Activated naive CD4-positive, alpha-beta T cell treated with anti-CD3 and anti-CD28 coated beads, Interleukin-2, amount 10 ng/mL, durations not matched to agents 7 days and 5 days (primary cell): ENCODE measurements around the gene CYB561D1.
"Not testable (repeated sequence)": the region's sequence is repeated elsewhere in the genome, so short reads cannot be mapped to it uniquely, and the experiment has no call there.

Source experiments
- CTCF ChIA-PET: fragments of 350-600 bp; sonication (Branson Sonifier 250); formaldehyde crosslinking; loops from one replicate; lab custom pipeline; 2021; ENCODE audit warnings: antibody characterized with exemption; lab: Charles Lee
- DNase-seq: peaks from one replicate; pipeline ENCODE4 v3.0.0-alpha.2; 2020
- H3K27ac Mint-ChIP-seq: one replicate; pipeline ENCODE4 v1.8.0; 2021; ENCODE audit warnings: mild to moderate bottlenecking, moderate library complexity, mixed read lengths
- H3K27me3 Mint-ChIP-seq: one replicate; pipeline ENCODE4 v1.8.0; 2021; ENCODE audit warnings: mild to moderate bottlenecking, mixed read lengths
- H3K36me3 Mint-ChIP-seq: one replicate; pipeline ENCODE4 v1.8.0; 2021; ENCODE audit warnings: mixed read lengths
- H3K4me1 Mint-ChIP-seq: one replicate; pipeline ENCODE4 v1.8.0; 2021; ENCODE audit warnings: mixed read lengths
- H3K4me3 Mint-ChIP-seq: one replicate; pipeline ENCODE4 v1.8.0; 2021; ENCODE audit warnings: mild to moderate bottlenecking, moderate library complexity, mixed read lengths
- H3K9me3 Mint-ChIP-seq: one replicate; pipeline ENCODE4 v1.8.0; 2021; ENCODE audit warnings: mixed read lengths

CYB561D1 gene

GRCh38 chr1:109493805-109494539, at the start of gene CYB561D1:
TSS of gene CYB561D1 (plus strand) at chr1:109494094. CDS start at chr1:109494140, 46 bp downstream.
- Mint-ChIP-seq H3K4me3 (peak within 1 kb of the TSS; percentile 97), H3K27me3 (no peaks in the 10 kb centered on the region), H3K9me3 (no peaks in the 10 kb centered on the region), H3K4me1 (peaks cover 59% of the 10 kb centered on the region), H3K36me3 (peaks cover 43% of the 10 kb centered on the region), H3K27ac (peak within 1 kb of the TSS; percentile 84)
- CTCF ChIA-PET = interaction anchor here (1.2 to 37.4 kb wide), 9 partner anchors 10 to 123 kb away, joined by 3 to 1080 read pairs (median 7); partner anchors contain the start of genes AMIGO1, ATXN7L2 and GPR61
- peak; percentile 92 for DNase-seq

GRCh38 chr1:109444346-109444745, 49.5 kb upstream of the CYB561D1 start:
- no peak overlapping the region for H3K4me3 Mint-ChIP-seq
- no peaks in the 10 kb centered on the region for H3K4me1 Mint-ChIP-seq
- DNase-seq = no peak
- H3K27me3 Mint-ChIP-seq = peaks cover 28% of the 10 kb centered on the region
- no peak overlapping the region for H3K27ac Mint-ChIP-seq
- CTCF ChIA-PET = no interaction called here
- no peaks in the 10 kb centered on the region for H3K36me3 Mint-ChIP-seq
- no peaks in the 10 kb centered on the region for H3K9me3 Mint-ChIP-seq

- H3K27ac Mint-ChIP-seq, H3K4me3 Mint-ChIP-seq, H3K4me1 Mint-ChIP-seq, H3K9me3 Mint-ChIP-seq, CTCF ChIA-PET, DNase-seq, H3K36me3 Mint-ChIP-seq: not testable (repeated sequence)
- peaks cover 38% of the 10 kb centered on the region for H3K27me3 Mint-ChIP-seq
These were observed 47.8 kb upstream of the CYB561D1 start for GRCh38 chr1:109445949-109446695.

- Mint-ChIP-seq H3K27ac (peak overlapping the region; percentile 16), H3K36me3 (no peaks in the 10 kb centered on the region), H3K27me3 (peaks cover 43% of the 10 kb centered on the region), H3K9me3 (no peaks in the 10 kb centered on the region), H3K4me3 (no peak overlapping the region), H3K4me1 (no peaks in the 10 kb centered on the region)
- CTCF ChIA-PET = interaction anchor here (0.9 to 1.0 kb wide), 2 partner anchors 33 to 41 kb away, joined by 3 read pairs; no protein-coding TSS in a partner anchor
- no peak for DNase-seq
These were observed 46.4 kb upstream of the CYB561D1 start for GRCh38 chr1:109447524-109447923.

DNA sequence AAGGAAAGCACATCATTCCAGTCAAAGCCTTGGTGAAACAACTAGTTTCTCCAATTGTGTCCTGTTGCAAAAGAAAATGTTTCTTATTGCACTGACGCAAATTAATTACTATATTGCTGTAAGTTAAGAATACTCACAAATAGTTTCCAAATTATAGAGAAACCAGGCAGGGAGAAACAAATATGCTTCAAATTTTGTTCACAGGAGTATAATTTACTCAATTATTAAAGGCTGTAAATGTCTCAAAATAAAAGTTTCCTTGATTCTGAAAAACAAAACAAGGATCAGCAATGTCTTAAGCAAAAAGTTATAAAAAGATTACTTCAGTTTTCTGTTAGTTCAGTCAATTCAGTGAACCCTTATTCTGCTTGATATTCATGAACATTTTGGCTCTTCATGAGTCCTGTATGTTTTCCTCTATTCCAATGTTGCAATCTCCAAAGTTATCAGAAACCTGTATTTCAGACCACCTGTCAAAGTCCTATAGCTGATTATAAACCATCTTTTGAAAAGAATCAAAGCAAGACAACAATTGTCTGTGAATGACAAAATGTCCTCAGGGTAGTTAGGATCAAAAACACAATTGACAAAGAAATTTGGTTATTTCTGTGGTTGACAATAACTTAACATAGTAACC, 39.3 kb upstream of the CYB561D1 start:
- no peaks in the 10 kb centered on the region for H3K4me1 Mint-ChIP-seq
- peaks cover 42% of the 10 kb centered on the region for H3K27me3 Mint-ChIP-seq
- peaks cover 19% of the 10 kb centered on the region for H3K9me3 Mint-ChIP-seq

DNA sequence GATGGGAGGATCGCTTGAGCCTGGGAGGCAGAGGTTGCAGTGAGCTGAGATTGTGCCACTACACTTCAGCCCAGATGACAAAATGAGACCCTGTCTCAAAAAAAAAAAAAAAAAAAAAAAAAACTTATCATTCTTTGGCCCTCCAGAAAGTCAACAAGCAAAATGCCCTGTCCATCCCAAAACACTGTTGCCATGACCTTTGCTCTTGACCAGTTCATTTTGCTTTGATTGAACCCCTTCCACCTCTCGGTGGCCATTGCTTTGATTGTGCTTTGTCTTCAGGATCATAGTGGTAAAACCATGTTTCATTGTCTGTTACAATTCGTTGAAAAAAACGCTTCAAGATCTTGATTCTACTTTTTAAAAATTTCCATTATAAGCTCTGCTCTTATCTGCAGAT, 36.1 kb upstream of the CYB561D1 start:
- H3K27ac Mint-ChIP-seq = no peak overlapping the region
- peaks cover 19% of the 10 kb centered on the region for H3K9me3 Mint-ChIP-seq
- H3K27me3 Mint-ChIP-seq = peaks cover 54% of the 10 kb centered on the region
- DNase-seq = no peak
- no peak overlapping the region for H3K4me3 Mint-ChIP-seq
- no peaks in the 10 kb centered on the region for H3K4me1 Mint-ChIP-seq
- peaks cover 2% of the 10 kb centered on the region for H3K36me3 Mint-ChIP-seq
- CTCF ChIA-PET = interaction anchor here (1.2 kb wide), 1 partner anchor 75 kb away, joined by 3 read pairs; no protein-coding TSS in a partner anchor

More for the DNA sequence above, 39.3 kb upstream of the CYB561D1 start:
- H3K27ac Mint-ChIP-seq = no peak overlapping the region
- DNase-seq = no peak
- CTCF ChIA-PET = no interaction called here
- H3K36me3 Mint-ChIP-seq = peaks cover 2% of the 10 kb centered on the region
- H3K4me3 Mint-ChIP-seq = no peak overlapping the region

GRCh38 chr1:109466125-109466451, 27.8 kb upstream of the CYB561D1 start:
- no peaks in the 10 kb centered on the region for H3K36me3 Mint-ChIP-seq
- peaks cover 11% of the 10 kb centered on the region for H3K4me1 Mint-ChIP-seq
- peaks cover 96% of the 10 kb centered on the region for H3K27me3 Mint-ChIP-seq
- peak overlapping the region; percentile 58 for H3K4me3 Mint-ChIP-seq
- CTCF ChIA-PET = no interaction called here
- no peaks in the 10 kb centered on the region for H3K9me3 Mint-ChIP-seq
- DNase-seq = no peak
- no peak overlapping the region for H3K27ac Mint-ChIP-seq

DNA sequence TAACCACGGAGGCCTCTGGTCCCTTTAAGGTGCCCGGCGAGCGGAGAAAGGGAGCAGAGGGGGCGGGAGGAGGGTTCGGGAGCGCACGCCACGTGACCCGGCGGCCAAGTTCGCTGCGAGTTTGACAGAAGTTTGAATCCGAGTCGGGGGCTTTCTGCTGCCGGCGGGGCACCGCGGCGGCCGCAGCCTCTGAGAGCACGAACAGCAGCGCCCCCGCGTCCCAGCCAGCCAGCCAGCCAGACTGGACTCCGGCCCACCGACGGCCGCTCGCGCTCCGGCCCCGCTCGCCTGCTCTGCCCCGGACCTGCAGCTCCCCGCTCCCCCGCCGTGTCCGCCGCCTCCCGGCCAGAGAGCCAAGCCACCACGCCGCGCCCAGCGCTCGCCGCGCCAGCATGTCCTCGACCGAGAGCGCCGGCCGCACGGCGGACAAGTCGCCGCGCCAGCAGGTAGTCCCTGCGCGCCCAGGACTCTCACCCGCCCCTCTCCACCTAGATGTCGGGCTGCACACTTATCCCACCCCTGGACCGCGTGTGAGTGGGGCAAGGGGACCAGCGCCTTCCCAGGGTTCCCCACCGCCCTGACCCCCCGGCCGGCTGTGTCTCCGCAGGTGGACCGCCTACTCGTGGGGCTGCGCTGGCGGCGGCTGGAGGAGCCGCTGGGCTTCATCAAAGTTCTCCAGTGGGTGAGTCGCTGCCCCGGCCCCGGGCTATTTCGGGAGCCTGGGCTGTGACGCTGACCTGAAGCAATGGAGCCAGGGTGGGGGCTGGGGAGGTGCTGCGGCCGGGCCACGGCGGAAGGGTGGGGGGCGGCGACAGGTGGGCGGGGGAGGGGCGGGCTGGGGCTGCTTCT, 27.2 kb upstream of the CYB561D1 start, which contains the start of gene SYPL2:
Gene SYPL2 (plus strand): TSS at position 95 of the 849 bp plus-strand sequence. CDS start 298 bp downstream, at position 393.
- peaks cover 95% of the 10 kb centered on the region for H3K27me3 Mint-ChIP-seq
- peak within 1 kb of the TSS; percentile 58 for H3K4me3 Mint-ChIP-seq
- peak; percentile 43 for DNase-seq
- peaks cover 11% of the 10 kb centered on the region for H3K4me1 Mint-ChIP-seq
- no peaks in the 10 kb centered on the region for H3K9me3 Mint-ChIP-seq
- H3K36me3 Mint-ChIP-seq = no peaks in the 10 kb centered on the region
- H3K27ac Mint-ChIP-seq = no peak within 1 kb of the TSS
- CTCF ChIA-PET = no interaction called here

- H3K27me3 Mint-ChIP-seq = peaks cover 98% of the 10 kb centered on the region
- no peaks in the 10 kb centered on the region for H3K9me3 Mint-ChIP-seq
- CTCF ChIA-PET = no interaction called here
- no peak for DNase-seq
- H3K4me1 Mint-ChIP-seq = peaks cover 11% of the 10 kb centered on the region
- H3K4me3 Mint-ChIP-seq = no peak overlapping the region
- H3K27ac Mint-ChIP-seq = no peak overlapping the region
- H3K36me3 Mint-ChIP-seq = no peaks in the 10 kb centered on the region
These were observed 26.6 kb upstream of the CYB561D1 start for GRCh38 chr1:109467301-109467777.

DNA sequence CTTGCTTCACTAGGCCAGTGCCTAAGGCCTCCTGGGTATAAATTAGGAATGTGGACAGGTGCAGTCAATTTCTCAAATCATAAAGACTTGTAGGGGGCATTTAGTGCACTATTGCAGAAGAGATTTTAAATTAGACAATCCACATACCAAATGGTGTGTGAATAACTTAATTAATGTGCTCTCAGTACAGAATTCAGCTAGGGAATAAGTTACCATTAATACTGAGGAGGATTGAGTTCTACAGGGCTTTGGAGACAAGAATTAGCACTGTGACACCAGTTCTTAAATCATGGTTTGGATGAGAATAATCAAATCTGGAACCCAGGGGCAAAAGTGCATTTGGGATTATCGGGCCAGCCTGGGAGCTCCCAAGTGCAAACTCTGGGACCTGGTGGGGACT, 25.8 kb upstream of the CYB561D1 start:
- no peak overlapping the region for H3K27ac Mint-ChIP-seq
- no peaks in the 10 kb centered on the region for H3K36me3 Mint-ChIP-seq
- H3K9me3 Mint-ChIP-seq = no peaks in the 10 kb centered on the region
- no peak overlapping the region for H3K4me3 Mint-ChIP-seq
- H3K4me1 Mint-ChIP-seq = peaks cover 11% of the 10 kb centered on the region
- peaks cover 99% of the 10 kb centered on the region for H3K27me3 Mint-ChIP-seq
- DNase-seq = no peak
- CTCF ChIA-PET = interaction anchor here (1.0 kb wide), 1 partner anchor 64 kb away, joined by 3 read pairs; no protein-coding TSS in a partner anchor

GRCh38 chr1:109468903-109469302, 25.0 kb upstream of the CYB561D1 start:
- Mint-ChIP-seq H3K36me3 (no peaks in the 10 kb centered on the region), H3K9me3 (no peaks in the 10 kb centered on the region), H3K4me3 (no peak overlapping the region), H3K27ac (no peak overlapping the region), H3K27me3 (peaks cover 97% of the 10 kb centered on the region), H3K4me1 (peaks cover 11% of the 10 kb centered on the region)
- no peak for DNase-seq
- CTCF ChIA-PET = interaction anchor here (1.0 kb wide), 1 partner anchor 63 kb away, joined by 3 read pairs; no protein-coding TSS in a partner anchor

DNA sequence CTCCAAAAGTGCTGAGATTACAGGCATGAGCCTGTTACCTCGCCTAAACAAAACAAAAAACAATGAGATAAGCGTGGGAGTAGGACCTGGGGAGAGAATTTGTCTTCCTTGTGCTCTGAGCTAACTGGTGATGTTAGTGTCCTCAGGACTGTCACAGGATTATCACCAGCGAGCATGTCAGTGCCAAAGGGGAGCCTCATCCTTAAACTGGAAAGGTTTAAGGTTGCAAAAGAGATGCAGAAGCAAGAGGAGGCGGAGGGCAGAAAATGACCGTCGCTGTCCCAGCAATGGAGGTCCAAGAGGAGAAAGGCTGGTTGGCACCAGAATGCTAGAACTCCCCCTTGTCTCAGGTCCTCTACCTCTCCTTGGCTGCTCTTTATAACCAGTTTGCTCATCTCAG, 23.6 kb upstream of the CYB561D1 start:
- Mint-ChIP-seq H3K4me3 (no peak overlapping the region), H3K27ac (no peak overlapping the region), H3K36me3 (no peaks in the 10 kb centered on the region), H3K9me3 (no peaks in the 10 kb centered on the region), H3K27me3 (peaks cover 96% of the 10 kb centered on the region), H3K4me1 (peaks cover 11% of the 10 kb centered on the region)
- DNase-seq = no peak
- CTCF ChIA-PET = interaction anchor here (0.6 to 1.0 kb wide), 2 partner anchors 71 to 515 kb away, joined by 3 read pairs; no protein-coding TSS in a partner anchor

DNA sequence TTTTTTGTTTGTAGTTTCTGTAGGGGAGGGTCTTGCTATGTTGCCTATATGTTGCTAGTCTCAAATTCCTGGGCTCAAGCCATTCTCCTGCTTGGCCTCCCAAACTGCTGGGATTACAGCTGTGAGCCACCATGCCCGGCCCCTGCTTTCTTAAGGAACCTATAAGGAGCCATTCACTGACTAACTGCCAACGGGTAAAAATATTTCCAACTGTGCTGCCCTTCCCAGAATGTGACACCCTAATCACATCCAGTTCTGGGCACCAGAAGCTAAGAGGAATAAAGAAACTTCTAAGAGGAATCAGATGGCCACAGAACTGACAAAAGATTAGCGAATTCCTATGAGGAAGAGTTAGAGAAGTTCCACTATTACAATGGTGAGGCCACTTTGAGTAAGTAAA, 21.1 kb upstream of the CYB561D1 start:
- no peak for DNase-seq
- peaks cover 92% of the 10 kb centered on the region for H3K27me3 Mint-ChIP-seq
- H3K4me3 Mint-ChIP-seq = no peak overlapping the region
- peaks cover 4% of the 10 kb centered on the region for H3K4me1 Mint-ChIP-seq
- CTCF ChIA-PET = no interaction called here
- H3K36me3 Mint-ChIP-seq = no peaks in the 10 kb centered on the region
- H3K27ac Mint-ChIP-seq = no peak overlapping the region
- H3K9me3 Mint-ChIP-seq = no peaks in the 10 kb centered on the region
